ENCODE results near the gene GGA2.

The GGA2 gene

DNA sequence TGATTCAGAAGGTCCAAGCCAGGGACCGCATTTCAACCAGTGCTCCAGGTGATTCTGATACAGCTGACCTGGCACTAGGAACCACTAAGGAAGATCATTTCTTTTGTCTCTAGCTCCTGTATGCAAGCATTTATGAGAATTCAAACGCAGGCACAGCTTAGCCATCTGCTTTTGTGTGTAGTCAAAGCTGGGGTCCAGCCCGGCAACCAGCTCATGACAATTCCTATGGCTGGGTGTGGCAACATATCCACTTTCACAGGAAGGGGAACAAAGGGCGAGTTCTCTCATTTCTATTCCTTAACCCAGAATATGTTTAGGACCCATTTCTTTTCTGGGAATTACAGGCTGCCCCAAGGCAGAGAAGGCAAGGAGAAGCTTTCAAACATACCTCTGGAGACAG lies 30.0 kb downstream of the GGA2 start:
- no peak for DNase-seq (ENCODE audit: low spot score)
- in situ Hi-C loops (cut with MboI; ENCODE audit: low sequenced_read_pairs, unreplicated experiment): no loop called here
- TF ChIP-seq, protein P1, sequence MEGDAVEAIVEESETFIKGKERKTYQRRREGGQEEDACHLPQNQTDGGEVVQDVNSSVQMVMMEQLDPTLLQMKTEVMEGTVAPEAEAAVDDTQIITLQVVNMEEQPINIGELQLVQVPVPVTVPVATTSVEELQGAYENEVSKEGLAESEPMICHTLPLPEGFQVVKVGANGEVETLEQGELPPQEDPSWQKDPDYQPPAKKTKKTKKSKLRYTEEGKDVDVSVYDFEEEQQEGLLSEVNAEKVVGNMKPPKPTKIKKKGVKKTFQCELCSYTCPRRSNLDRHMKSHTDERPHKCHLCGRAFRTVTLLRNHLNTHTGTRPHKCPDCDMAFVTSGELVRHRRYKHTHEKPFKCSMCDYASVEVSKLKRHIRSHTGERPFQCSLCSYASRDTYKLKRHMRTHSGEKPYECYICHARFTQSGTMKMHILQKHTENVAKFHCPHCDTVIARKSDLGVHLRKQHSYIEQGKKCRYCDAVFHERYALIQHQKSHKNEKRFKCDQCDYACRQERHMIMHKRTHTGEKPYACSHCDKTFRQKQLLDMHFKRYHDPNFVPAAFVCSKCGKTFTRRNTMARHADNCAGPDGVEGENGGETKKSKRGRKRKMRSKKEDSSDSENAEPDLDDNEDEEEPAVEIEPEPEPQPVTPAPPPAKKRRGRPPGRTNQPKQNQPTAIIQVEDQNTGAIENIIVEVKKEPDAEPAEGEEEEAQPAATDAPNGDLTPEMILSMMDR (IDR thresholded peaks at IDR 0.05; ENCODE audit: borderline replicate concordance, control extremely low read depth, extremely low read depth, insufficient read depth, missing control alignments): no peak

DNA sequence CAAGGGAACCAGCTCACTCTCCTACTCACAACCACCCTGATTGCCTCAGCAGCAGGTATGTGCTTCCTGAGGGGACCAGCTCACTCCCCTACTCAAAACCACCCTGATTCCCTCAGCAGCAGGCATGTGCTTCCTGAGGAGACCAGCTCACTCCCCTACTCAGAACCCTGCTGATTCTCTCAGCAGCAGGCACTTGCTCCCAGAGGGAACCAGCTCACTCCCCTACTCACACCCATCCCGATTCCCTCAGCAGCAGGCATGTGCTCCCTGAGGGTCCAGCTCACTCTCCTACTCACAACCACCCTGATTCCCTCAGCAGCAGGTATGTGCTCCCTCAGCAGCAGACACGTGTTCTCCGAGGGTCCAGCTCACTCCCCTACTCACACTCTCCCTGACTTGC lies 31.2 kb downstream of the GGA2 start:
- in situ Hi-C loops (cut with MboI; ENCODE audit: low sequenced_read_pairs, unreplicated experiment): no loop called here

DNA sequence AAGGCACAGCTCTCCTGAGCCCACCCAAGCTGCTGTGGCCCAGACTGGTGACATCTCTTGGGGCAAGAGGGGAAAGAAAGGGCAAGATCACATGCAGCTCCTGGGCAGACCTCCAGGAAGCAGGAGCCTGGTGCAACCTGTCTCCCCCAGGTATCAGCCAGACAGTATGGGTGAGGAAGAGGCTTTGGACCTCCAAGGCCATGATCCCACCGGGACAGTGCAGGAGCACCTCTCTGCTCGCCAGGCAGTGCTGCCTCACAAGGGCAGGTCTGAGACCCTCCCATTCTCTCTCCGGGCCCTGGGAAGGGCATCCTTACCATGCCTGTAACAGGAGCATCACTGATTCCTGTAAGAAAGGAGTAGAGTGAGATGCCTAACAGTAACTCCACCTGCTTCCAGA lies 31.7 kb downstream of the GGA2 start:
- TF ChIP-seq, protein P1 (IDR thresholded peaks at IDR 0.05; ENCODE audit: borderline replicate concordance, control extremely low read depth, extremely low read depth, insufficient read depth, missing control alignments): no peak
- no peak for DNase-seq (ENCODE audit: low spot score)
- in situ Hi-C loops (cut with MboI; ENCODE audit: low sequenced_read_pairs, unreplicated experiment): no loop called here

More for the DNA sequence above, 31.2 kb downstream of the GGA2 start:
- no peak for DNase-seq (ENCODE audit: low spot score)
- TF ChIP-seq, protein P1 (IDR thresholded peaks at IDR 0.05; ENCODE audit: borderline replicate concordance, control extremely low read depth, extremely low read depth, insufficient read depth, missing control alignments): no peak

DNA sequence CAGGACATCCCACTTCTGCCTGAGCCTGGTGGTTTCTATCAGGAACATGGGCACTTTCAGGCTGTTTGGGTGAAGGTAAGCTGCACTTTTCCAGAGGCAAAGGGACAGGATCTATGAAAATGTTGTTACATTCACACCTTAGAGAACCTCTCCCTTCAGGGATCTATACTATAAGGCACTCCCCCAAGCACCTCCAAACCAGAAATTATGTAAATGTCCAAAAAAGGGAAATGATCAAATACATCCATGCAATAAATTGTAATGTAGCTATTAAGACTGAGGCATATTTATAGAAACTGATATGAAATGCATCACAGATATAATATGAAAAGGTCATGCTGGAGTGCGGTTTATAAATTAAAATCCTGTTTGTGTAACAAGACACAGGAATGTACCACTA lies 34.0 kb downstream of the GGA2 start:
- TF ChIP-seq, protein P1 (IDR thresholded peaks at IDR 0.05; ENCODE audit: borderline replicate concordance, control extremely low read depth, extremely low read depth, insufficient read depth, missing control alignments): no peak
- in situ Hi-C loops (cut with MboI; ENCODE audit: low sequenced_read_pairs, unreplicated experiment): no loop called here
- DNase-seq (ENCODE audit: low spot score): no peak

DNA sequence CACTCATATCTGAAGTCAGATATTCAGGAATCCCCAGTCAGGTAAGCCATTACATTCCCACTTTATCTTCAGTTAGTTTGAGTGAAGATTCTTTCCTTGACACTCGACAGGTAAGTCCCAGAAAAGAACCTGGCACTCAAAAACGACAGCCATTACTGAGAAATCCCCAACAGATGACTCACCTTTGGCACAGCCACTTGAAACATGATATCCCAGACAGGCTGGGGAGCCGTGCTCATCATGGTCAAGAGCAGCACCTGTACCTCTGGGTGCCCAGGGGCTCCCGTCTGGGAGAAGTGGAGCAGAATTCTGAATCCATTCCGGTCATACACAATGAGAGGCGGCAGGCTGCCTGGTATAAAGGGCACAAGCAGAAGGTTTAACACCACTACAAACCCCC lies 40.5 kb downstream of the GGA2 start:
- TF ChIP-seq, protein P1 (IDR thresholded peaks at IDR 0.05; ENCODE audit: borderline replicate concordance, control extremely low read depth, extremely low read depth, insufficient read depth, missing control alignments): no peak
- in situ Hi-C loops (cut with MboI; ENCODE audit: low sequenced_read_pairs, unreplicated experiment): no loop called here
- no peak for DNase-seq (ENCODE audit: low spot score)

DNA sequence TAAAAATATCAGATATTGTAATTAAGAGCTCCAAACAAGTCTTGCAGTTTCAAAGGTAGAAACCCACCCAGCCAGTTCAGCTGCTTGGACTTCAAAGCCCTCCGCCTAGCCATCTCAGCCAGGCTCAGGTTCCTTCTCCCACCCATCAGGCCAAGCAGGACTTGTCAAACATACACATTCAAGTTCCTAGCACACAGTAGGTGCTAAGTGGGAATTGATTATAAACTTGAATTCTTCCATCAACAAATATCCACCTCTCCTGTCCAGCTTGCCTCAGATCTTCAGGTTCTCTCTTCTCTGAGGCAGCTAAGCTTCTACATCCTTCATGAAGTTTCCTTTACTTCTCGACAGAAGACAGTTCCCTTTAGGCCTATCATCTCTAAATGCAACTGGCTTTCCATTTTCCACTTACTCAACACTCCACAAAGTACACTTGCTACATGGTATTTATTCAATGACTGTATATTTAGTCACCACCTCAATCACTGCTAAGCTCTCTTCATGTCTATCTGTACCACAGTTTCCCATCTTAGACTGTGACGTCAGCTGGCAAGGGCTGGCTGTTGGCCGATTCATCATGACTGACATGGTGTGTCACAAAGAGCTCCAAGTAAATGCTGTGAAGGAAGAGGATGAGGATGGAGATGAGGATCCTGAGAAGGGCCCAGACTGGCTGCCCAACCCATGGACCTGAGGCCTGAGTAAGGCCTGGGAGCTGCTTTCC lies 44.0 kb downstream of the GGA2 start:
- DNase-seq (ENCODE audit: low spot score): no peak
- TF ChIP-seq, protein P1 (IDR thresholded peaks at IDR 0.05; ENCODE audit: borderline replicate concordance, control extremely low read depth, extremely low read depth, insufficient read depth, missing control alignments): no peak
- in situ Hi-C loops (cut with MboI; ENCODE audit: low sequenced_read_pairs, unreplicated experiment): no loop called here
